Astrocyte of the cerebellum (primary cell): ENCODE measurements around the gene HIVEP3.

ENCODE experiments used
- DNase-seq: peaks from one replicate; pipeline ENCODE4 v3.0.0-alpha.2; 2011; ENCODE audit warnings: low read depth
- H3K4me3 ChIP-seq: 2 replicates; pipeline ENCODE4 v1.5.1; 2011; ENCODE audit warnings: mild to moderate bottlenecking, low read depth, low read length, moderate library complexity
- CTCF ChIP-seq: IDR thresholded peaks from 2 replicates; pipeline ENCODE4 v1.5.1; 2012; ENCODE audit warnings: low read length, low read depth, moderate library complexity, mild to moderate bottlenecking; ENCODE audit errors: missing control alignments
- in situ Hi-C: cut with HindIII; loops from 2 replicates; pipeline ENCODE4 v1.10.0; 2017; ENCODE audit warnings: low sequenced_read_pairs

Gene HIVEP3

GRCh38 chr1:41668054-41668660 is 250.6 kb downstream of the HIVEP3 start:
- in situ Hi-C loops = no loop called here
- TF ChIP-seq CTCF = no peak
- no peak for DNase-seq
- no peak overlapping the region for H3K4me3 ChIP-seq

- no peak for DNase-seq
- no peak for TF ChIP-seq CTCF
- in situ Hi-C loops = no loop called here
Observed at GRCh38 chr1:41666981-41667631, 251.6 kb downstream of the HIVEP3 start.

GRCh38 chr1:41665962-41666917 is 252.5 kb downstream of the HIVEP3 start:
- in situ Hi-C loops = no loop called here
- TF ChIP-seq CTCF = no peak
- H3K4me3 ChIP-seq = no peak overlapping the region
- no peak for DNase-seq

More at GRCh38 chr1:41666981-41667631, 251.6 kb downstream of the HIVEP3 start:
- H3K4me3 ChIP-seq = no peak overlapping the region

- H3K4me3 ChIP-seq = no peak overlapping the region
- peak; percentile 59 for DNase-seq
- TF ChIP-seq CTCF = no peak
- in situ Hi-C loops = no loop called here
Observed at GRCh38 chr1:41664861-41665640, 253.7 kb downstream of the HIVEP3 start.

GRCh38 chr1:41663671-41664400 is 254.9 kb downstream of the HIVEP3 start:
- no peak for TF ChIP-seq CTCF
- DNase-seq = no peak
- no peak overlapping the region for H3K4me3 ChIP-seq
- in situ Hi-C loops = no loop called here
